Esophagus (tissue), 2 donors: ENCODE results near the gene USP20. TPM values are rescaled to one million over a fixed set of nuclear protein-coding genes. Genes with fewer than 3 reads are reported as not detected.

Experiments
- H3K27ac ChIP-seq, 2 donors: one replicate each; pipeline ENCODE4 v1.5.1; 2013; ENCODE audit warnings: low read depth in 2 of 2, mild to moderate bottlenecking in 2 of 2, inconsistent platforms in 1 of 2, low read length in 1 of 2, moderate library complexity in 1 of 2
- H3K27me3 ChIP-seq, 2 donors: one replicate each; pipeline ENCODE4 v1.6.1; 2013; ENCODE audit warnings: low read length in 2 of 2, control low read depth in 1 of 2, mild to moderate bottlenecking in 1 of 2; ENCODE audit not compliant: insufficient read depth in 2 of 2, control insufficient read depth in 1 of 2
- H3K36me3 ChIP-seq, 2 donors: one replicate each; pipeline ENCODE4 v1.6.1; 2013; ENCODE audit warnings: low read length in 1 of 2; ENCODE audit not compliant: control insufficient read depth in 2 of 2, insufficient read depth in 2 of 2
- H3K4me1 ChIP-seq, 2 donors: one replicate each; pipeline ENCODE4 v1.6.1; 2013; ENCODE audit warnings: low read length in 1 of 2; ENCODE audit not compliant: control insufficient read depth in 2 of 2, insufficient read depth in 2 of 2
- H3K4me3 ChIP-seq, 2 donors: one replicate each; pipeline ENCODE4 v1.5.1; 2013; ENCODE audit warnings: low read length in 2 of 2, mild to moderate bottlenecking in 2 of 2, low read depth in 1 of 2, moderate library complexity in 1 of 2
- H3K9me3 ChIP-seq, 2 donors: one replicate each; pipeline ENCODE4 v1.6.1; 2013; ENCODE audit warnings: mild to moderate bottlenecking in 2 of 2, low read depth in 1 of 2, low read length in 1 of 2, moderate library complexity in 1 of 2; ENCODE audit not compliant: control insufficient read depth in 2 of 2, insufficient read depth in 1 of 2
- WGBS, 2 donors: extraction: QIAGEN DNeasy Blood & Tissue Kit; methylation state at CpG; one replicate each; pipeline ENCODE4 v1.1.7; 2013; 5-methylcytosine and 5-hydroxymethylcytosine counted together
- polyA plus RNA-seq, 2 donors: library from polyadenylated mRNA; stranded (reverse); fragments of 200-250 nt; gene quantifications; one replicate each; pipeline ENCODE4 v1.2.3, GENCODE V29; 2013
- donor health status: healthy with polysubstance abuse.
- donor health status: Bipolar disorder and iron deficiency.

USP20 gene
- polyA plus RNA-seq, 2 donors: 15.1 to 20.7 TPM

DNA sequence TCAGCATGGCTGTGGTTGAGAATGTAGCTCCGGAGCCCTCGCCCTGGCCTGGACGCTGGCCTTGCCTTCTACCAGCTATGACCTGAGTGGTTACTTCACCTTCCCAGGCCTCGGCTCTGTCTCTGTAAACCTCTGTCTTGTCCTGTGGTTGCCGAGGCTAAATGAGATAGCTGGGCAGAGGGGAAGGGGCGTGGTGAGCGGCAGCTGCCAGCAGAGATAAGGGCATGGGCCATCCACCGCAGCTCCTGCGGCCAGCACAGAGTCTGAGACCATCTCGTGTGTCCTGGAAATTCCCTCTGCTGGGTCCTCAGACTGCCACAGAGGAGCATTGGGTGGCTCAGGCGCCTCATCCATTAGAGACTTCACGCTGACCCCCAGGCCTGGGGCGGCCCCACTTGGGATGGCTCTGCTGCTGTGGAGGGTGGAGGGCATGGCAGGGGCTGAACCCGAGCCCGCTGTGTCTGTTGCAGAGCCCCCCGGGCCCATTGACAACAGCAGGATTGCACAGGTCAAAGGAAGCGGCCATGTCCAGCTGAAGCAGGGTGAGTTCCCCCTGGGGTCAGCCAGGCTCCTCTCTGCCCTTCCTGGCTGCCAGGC, 43.9 kb downstream of the USP20 start:
- Histone ChIP-seq H3K4me3 (no peak overlapping the region), H3K27ac (no peak overlapping the region), H3K9me3 (no peaks in the 10 kb centered on the region), H3K27me3 (no peaks in the 10 kb centered on the region), H3K36me3 (peaks cover 20 to 46% of the 10 kb centered on the region in 2 donors), H3K4me1 (no peaks in the 10 kb centered on the region)
- 87 to 90% methylated on average over 16 to 17 of the region's 17 CpGs for WGBS, 2 donors

DNA sequence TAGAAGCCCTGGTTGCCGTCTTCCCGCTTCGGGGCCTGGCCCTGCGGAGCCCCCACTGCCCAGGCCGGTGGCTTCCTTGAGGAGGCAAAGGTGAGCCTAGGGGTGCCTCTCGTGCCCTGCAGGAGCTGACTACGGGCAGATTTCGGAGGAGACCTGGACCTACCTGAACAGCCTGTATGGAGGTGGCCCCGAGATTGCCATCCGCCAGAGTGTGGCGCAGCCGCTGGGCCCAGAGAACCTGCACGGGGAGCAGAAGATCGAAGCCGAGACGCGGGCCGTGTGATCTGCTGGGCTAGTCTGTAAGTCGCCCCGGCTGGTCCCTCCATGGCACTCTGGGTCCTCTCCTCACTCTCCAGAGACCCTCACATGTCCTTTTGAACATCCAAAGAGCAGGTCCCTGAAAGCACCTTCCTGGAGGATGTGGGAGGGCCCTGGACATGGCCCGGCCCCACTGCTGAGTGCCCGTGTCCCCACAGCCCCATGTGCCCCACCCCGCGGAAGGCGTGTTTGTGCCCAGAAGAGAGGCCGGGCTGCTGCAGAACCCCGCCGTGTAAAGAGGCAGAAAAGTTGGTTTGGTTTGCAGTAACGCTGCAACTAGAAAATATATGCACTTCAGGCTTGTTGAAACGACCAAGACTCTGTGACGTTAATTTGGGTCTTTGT, 44.9 kb downstream of the USP20 start:
- Histone ChIP-seq H3K36me3 (peaks cover 18 to 39% of the 10 kb centered on the region in 2 donors), H3K27ac (no peak overlapping the region), H3K4me3 (no peak overlapping the region), H3K9me3 (no peaks in the 10 kb centered on the region), H3K4me1 (peaks cover 0 to 3% of the 10 kb centered on the region in 2 donors), H3K27me3 (no peaks in the 10 kb centered on the region)
- 92 to 93% methylated on average over 31 of the region's 31 CpGs for WGBS, 2 donors

DNA sequence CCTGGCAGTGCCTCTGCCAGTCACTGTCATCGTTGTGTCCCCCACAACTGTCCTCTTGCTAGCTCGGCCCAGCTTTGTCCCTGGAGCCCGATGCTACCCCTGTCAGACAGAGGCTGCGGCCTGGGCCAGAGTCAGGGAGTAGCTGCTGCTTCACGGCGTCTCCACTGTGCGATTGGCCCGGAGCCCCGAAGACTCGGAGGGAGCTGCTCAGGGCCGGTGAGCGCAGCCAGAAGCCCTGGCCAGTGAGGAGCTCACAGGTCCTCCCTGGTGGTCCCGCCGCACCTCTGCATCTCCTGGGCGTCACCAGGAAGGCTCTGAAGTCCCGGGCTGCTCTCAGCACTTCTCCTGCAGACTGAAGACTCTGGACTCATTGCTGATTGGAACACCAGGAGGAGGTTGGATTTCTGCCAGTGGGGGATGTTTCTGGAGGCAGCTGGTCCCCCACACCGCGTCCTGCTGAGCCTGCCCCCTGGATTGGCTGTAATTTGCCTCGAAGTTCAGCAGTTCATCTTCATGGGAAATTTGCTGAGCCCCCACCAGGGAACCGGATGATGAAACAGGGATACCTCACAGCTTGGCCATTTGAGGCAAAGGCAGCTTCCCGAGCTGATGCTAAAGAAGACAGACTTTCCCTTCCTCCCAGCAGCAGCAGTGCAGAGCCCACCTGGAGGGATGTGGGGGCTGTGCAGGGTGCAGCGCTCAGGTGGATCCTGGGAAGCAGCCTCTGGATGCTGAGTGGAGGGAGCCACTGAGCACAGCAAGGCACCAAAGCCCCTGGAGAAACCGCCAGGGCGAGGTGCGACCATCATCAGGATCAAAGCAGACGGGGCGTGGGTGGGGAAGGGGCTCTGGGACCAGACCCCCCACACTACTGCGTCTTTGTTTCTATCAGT, 45.6 kb downstream of the USP20 start:
- Histone ChIP-seq H3K27ac (no peak overlapping the region), H3K9me3 (no peaks in the 10 kb centered on the region), H3K4me3 (no peak overlapping the region), H3K27me3 (no peaks in the 10 kb centered on the region), H3K4me1 (peaks cover 0 to 3% of the 10 kb centered on the region in 2 donors), H3K36me3 (peaks cover 18 to 31% of the 10 kb centered on the region in 2 donors)
- WGBS, 2 donors: 75 to 78% methylated on average over 28 of the region's 28 CpGs

DNA sequence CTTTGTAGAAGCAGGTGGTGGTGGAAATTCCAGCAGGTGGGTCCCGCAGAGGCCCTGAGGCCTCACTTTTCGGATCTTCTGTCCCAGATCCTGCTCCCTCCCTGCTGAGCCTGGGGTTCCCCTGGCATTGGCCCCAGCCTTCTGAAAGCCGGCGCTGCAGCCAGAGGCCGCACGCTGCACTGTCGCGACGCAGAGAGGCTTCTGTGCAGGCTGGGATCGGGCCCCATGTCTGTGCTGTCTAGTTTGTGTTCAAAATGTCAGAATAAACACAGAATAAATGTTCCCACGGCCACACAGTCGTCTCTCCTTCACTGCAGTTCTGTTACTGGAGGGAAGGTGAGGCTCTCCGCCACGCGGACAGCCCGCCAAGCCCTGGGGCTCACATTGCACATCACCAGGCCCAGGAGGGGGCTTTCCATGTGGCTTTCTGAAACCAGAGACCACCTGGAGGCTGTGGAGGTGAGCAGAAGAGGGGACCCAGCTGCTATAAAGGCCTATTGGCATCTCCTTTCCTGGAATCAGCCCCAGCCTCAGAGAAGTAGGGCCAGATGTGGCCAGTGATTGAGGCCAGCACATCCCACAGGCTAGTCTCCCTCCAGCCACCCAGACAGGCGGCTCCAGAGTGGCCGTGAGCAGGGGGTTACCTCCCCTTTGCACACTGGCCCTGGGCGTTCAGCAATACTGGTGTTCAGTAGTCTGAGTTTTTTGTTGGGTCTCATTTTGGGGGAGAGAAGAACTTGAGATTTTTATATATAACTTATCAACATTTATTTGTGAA, 46.5 kb downstream of the USP20 start:
- WGBS, 2 donors: 61 to 71% methylated on average over 19 of the region's 19 CpGs
- H3K4me1 ChIP-seq: peaks cover 4 to 7% of the 10 kb centered on the region in 2 donors
- peaks cover 18 to 28% of the 10 kb centered on the region in 2 donors for H3K36me3 ChIP-seq
- H3K4me3 ChIP-seq: no peak overlapping the region
- no peaks in the 10 kb centered on the region for H3K27me3 ChIP-seq
- H3K9me3 ChIP-seq: no peaks in the 10 kb centered on the region
- no peak overlapping the region for H3K27ac ChIP-seq

DNA sequence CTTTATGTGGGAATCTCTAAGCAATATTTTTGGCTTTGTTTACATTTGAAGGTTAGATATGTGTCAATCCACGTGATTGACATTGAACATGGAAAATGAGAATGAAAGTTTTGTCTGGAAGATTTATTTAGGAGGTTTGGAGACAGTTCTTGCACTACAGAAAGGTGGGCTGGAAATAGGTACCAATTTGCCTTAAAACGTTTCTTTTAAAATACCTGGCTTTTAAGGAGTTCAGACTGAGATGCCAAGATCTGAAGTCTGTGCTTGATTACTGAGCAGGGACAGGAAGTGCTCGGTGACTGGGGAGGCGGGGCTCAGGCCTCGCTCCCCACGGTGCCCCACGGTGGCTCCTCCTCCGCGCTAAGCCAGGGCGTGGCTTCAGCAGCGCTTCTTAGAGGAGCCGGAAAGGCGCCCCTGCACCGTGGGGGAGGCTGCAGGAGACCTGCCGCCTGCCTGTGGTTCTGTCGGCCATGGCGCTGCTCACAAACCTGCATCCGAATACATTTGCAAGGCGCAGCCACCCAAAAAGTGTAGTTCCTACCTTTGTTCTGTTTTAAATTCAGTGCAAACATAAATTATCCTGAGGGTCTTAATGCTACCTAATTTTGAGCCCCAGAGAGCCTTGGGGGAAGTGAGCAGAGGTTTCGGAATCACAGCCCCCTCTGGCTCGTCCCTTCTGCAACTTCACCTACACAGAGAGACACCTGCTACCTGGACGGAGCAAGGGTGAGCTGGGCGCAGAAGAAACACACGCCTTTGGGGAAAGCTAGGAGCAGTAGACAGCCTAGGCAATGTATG, 49.2 kb downstream of the USP20 start:
- Histone ChIP-seq H3K9me3 (no peaks in the 10 kb centered on the region), H3K4me1 (peaks cover 4 to 9% of the 10 kb centered on the region in 2 donors), H3K27me3 (no peaks in the 10 kb centered on the region), H3K4me3 (peak overlapping the region; percentile 43 to 53), H3K27ac (peak overlapping the region; percentile 85 to 97), H3K36me3 (peaks cover 16 to 22% of the 10 kb centered on the region in 2 donors)
- 6 to 7% methylated on average over 24 of the region's 24 CpGs for WGBS, 2 donors

DNA sequence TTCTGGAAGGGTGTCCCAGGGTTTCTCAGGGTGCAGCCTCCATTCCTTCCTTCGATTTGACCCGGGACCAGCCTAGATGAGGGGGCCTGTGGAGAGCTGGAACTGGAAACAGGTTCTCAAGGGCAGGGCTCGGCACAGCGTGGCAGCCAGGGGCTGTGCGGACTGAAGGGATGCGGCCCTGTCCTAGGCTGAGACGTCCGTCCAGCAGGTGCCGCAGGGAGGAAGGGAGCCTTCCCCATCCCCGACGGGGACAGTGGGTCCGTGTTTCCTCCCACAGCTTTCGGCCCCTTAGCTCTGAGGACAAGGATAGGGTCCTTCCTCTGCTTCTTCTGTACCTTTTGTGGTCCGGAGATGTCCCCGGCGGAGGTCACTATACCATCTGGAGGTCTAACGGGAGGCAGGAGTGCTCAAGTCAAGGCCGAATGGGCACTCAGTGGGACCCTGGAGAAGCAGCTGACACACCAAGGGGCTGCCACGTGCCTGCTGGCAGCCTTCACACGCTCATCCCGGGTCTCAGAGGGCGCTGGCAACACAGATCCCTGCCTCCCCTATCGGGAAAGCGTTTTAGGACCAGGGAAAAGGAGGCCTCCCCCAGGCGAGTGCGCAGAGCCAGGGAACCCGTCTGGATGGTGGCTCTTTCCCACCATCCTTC, 49.9 kb downstream of the USP20 start:
- H3K27me3 ChIP-seq: no peaks in the 10 kb centered on the region
- H3K9me3 ChIP-seq: no peaks in the 10 kb centered on the region
- H3K4me1 ChIP-seq: peaks cover 4 to 9% of the 10 kb centered on the region in 2 donors
- 17 to 20% methylated on average over 24 to 27 of the region's 27 CpGs for WGBS, 2 donors
- peaks cover 12 to 18% of the 10 kb centered on the region in 2 donors for H3K36me3 ChIP-seq
- H3K4me3 ChIP-seq: peak overlapping the region; percentile 43 to 53
- peak overlapping the region; percentile 85 to 97 for H3K27ac ChIP-seq

DNA sequence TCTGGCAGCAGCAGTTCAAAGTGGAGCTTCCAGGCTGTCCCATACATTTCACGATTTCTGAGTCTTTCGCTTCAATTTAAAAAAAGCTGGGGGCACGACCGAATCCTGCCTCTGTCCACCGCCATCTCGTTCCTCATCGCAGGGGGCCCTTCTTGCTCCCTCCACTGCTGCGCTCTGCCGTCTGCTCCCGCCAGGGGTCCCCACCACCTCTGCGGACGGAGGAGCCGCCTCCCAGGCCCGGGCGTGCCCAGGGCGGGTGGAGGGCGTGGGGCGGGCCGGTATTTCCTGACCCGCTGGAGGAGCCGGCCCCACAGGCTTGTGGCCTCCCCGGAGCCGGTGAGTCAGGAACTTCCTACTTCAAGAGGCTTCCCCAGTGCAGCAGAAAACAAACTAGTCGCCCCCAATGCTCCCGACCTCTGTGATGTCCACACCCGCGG, 50.4 kb downstream of the USP20 start:
- WGBS, 2 donors: 1% methylated on average over 23 to 27 of the region's 27 CpGs
- Histone ChIP-seq H3K36me3 (peaks cover 8 to 13% of the 10 kb centered on the region in 2 donors), H3K4me3 (peak overlapping the region; percentile 43 to 53), H3K27ac (peak overlapping the region; percentile 85 to 97), H3K9me3 (no peaks in the 10 kb centered on the region), H3K27me3 (no peaks in the 10 kb centered on the region), H3K4me1 (peaks cover 4 to 9% of the 10 kb centered on the region in 2 donors)
